ENCODE results near the gene ITGA4. TPM values are rescaled to one million over a fixed set of nuclear protein-coding genes. Genes with fewer than 3 reads are reported as not detected.

Gene ITGA4
- total and polyA plus RNA-seq, 9 donors = 1.0 to 7.2 (median 2.1) TPM

GRCh38 chr2:181499231-181499630 lies 42.0 kb downstream of the ITGA4 start:
- Histone ChIP-seq H3K27me3 (no peaks in the 10 kb centered on the region), H3K4me3 (no peak overlapping the region), H3K4me1 (ENCODE audit: insufficient read depth) (no peaks in the 10 kb centered on the region), H3K9me3 (no peaks in the 10 kb centered on the region), H3K27ac (no peak overlapping the region), H3K36me3 (no peaks in the 10 kb centered on the region)
- TF ChIP-seq POLR2A (IDR thresholded peaks at IDR 0.05) (no peak), EP300 (IDR thresholded peaks at IDR 0.05) (no peak), CTCF (IDR thresholded peaks at IDR 0.05) (no peak)
- DNase-seq = no peak
- intact Hi-C loops (cut with DNase I) = no loop called here
- 82 to 89% (median 83%) methylated on average over 4 of the region's 4 CpGs for WGBS, 3 donors

GRCh38 chr2:181500201-181500600 lies 43.0 kb downstream of the ITGA4 start:
- Histone ChIP-seq H3K27me3 (no peaks in the 10 kb centered on the region), H3K36me3 (no peaks in the 10 kb centered on the region), H3K4me1 (ENCODE audit: insufficient read depth) (no peaks in the 10 kb centered on the region), H3K27ac (no peak overlapping the region), H3K9me3 (no peaks in the 10 kb centered on the region), H3K4me3 (no peak overlapping the region)
- WGBS, 3 donors = 90 to 93% (median 92%) methylated on average over 4 of the region's 4 CpGs
- TF ChIP-seq EP300 (IDR thresholded peaks at IDR 0.05) (no peak), POLR2A (IDR thresholded peaks at IDR 0.05) (no peak), CTCF (IDR thresholded peaks at IDR 0.05) (no peak)
- intact Hi-C loops (cut with DNase I) = no loop called here
- DNase-seq = no peak

GRCh38 chr2:181515719-181516118 lies 58.5 kb downstream of the ITGA4 start:
- 55 to 75% (median 63%) methylated on average over 3 of the region's 3 CpGs for WGBS, 3 donors
- Histone ChIP-seq H3K27ac (no peak overlapping the region), H3K4me1 (ENCODE audit: insufficient read depth) (no peaks in the 10 kb centered on the region), H3K9me3 (no peaks in the 10 kb centered on the region), H3K27me3 (no peaks in the 10 kb centered on the region), H3K36me3 (no peaks in the 10 kb centered on the region), H3K4me3 (no peak overlapping the region)
- intact Hi-C loops (cut with DNase I) = no loop called here
- TF ChIP-seq POLR2A (IDR thresholded peaks at IDR 0.05) (no peak), EP300 (IDR thresholded peaks at IDR 0.05) (no peak), CTCF (IDR thresholded peaks at IDR 0.05) (no peak)
- DNase-seq = no peak

GRCh38 chr2:181516992-181517391 lies 59.8 kb downstream of the ITGA4 start:
- Histone ChIP-seq H3K27me3 (no peaks in the 10 kb centered on the region), H3K36me3 (no peaks in the 10 kb centered on the region), H3K4me1 (ENCODE audit: insufficient read depth) (no peaks in the 10 kb centered on the region), H3K9me3 (no peaks in the 10 kb centered on the region), H3K27ac (no peak overlapping the region), H3K4me3 (no peak overlapping the region)
- TF ChIP-seq POLR2A (IDR thresholded peaks at IDR 0.05) = no peak
- no peak for TF ChIP-seq CTCF (IDR thresholded peaks at IDR 0.05)
- TF ChIP-seq EP300 (IDR thresholded peaks at IDR 0.05) = no peak
- no peak for DNase-seq
- intact Hi-C loops (cut with DNase I) = no loop called here

All from ovary (tissue), 9 donors.